OCI-LY3 (cell line): ENCODE data around the gene G6PC3.

Experiments
- H2AFZ ChIP-seq: fragments of 200-600, 300-600 bp; shearing (Covaris generic); 2 replicates; pipeline ENCODE4 v1.6.0; 2014; ENCODE audit warnings: antibody characterized with exemption, low read depth, low read length
- H3K27ac ChIP-seq: fragments of 200-600, 300-600 bp; sonication (generic); 2 replicates; pipeline ENCODE4 v1.5.1; 2014; ENCODE audit warnings: mild to moderate bottlenecking, low read length, moderate library complexity, mixed read lengths
- H3K27me3 ChIP-seq: fragments of 200-600, 300-600 bp; sonication (generic); 2 replicates; pipeline ENCODE4 v1.6.1; 2014; ENCODE audit warnings: low read depth, low read length, mixed read lengths
- H3K36me3 ChIP-seq: fragments of 200-600, 300-600 bp; sonication (generic); replicated peaks from 2 replicates; pipeline ENCODE3; 2014; ENCODE audit warnings: low read depth, low read length, mixed read lengths
- H3K4me1 ChIP-seq: fragments of 300-600, 200-600 bp; sonication (generic); 2 replicates; pipeline ENCODE4 v1.6.1; 2014; ENCODE audit warnings: low read length, mixed read lengths
- H3K4me2 ChIP-seq: fragments of 200-600, 300-600 bp; sonication (generic); 2 replicates; pipeline ENCODE4 v1.6.1; 2014; ENCODE audit warnings: low read length, mixed read lengths
- H3K4me3 ChIP-seq: fragments of 300-600, 200-600 bp; sonication (generic); 2 replicates; pipeline ENCODE4 v1.5.1; 2014; ENCODE audit warnings: antibody characterized with exemption, mild to moderate bottlenecking, low read length, moderate library complexity
- H3K79me2 ChIP-seq: fragments of 300-600, 200-600 bp; shearing (Covaris generic); 2 replicates; pipeline ENCODE4 v1.6.1; 2014; ENCODE audit warnings: mild to moderate bottlenecking, low read length, mixed read lengths
- H3K9ac ChIP-seq: fragments of 300-600, 200-600 bp; shearing (Covaris generic); 2 replicates; pipeline ENCODE4 v1.6.0; 2014; ENCODE audit warnings: mild to moderate bottlenecking, low read length, moderate library complexity
- H3K9me3 ChIP-seq: fragments of 200-600, 300-600 bp; shearing (Covaris generic); 2 replicates; pipeline ENCODE4 v1.6.1; 2014; ENCODE audit warnings: low read length, mixed read lengths; ENCODE audit not compliant: insufficient read depth
- H4K20me1 ChIP-seq: fragments of 200-600, 300-600 bp; sonication (generic); 2 replicates; pipeline ENCODE4 v1.6.1; 2016; ENCODE audit warnings: low read length, mixed read lengths; ENCODE audit not compliant: insufficient read depth
- CTCF ChIP-seq: fragments of 200-600, 300-600 bp; sonication (generic); IDR thresholded peaks from 2 replicates; pipeline ENCODE4 v1.5.1; 2014; ENCODE audit warnings: antibody characterized with exemption, low read length, low read depth
- EZH2phosphoT487 ChIP-seq: fragments of 200-600 bp; shearing (Covaris generic); IDR thresholded peaks from 2 replicates; pipeline ENCODE4 v1.6.1; 2018; ENCODE audit warnings: antibody characterized with exemption, mixed run types, low read depth

Gene G6PC3

GRCh38 chr17:44061446-44061845, 9.1 kb upstream of the G6PC3 start:
- H3K9ac ChIP-seq = no peak overlapping the region
- H3K27ac ChIP-seq = no peak overlapping the region
- TF ChIP-seq CTCF (no peak), EZH2phosphoT487 (no peak)
- H3K27me3 ChIP-seq = no peaks in the 10 kb centered on the region
- peaks cover 9% of the 10 kb centered on the region for H3K4me1 ChIP-seq
- no peak overlapping the region for H3K4me3 ChIP-seq
- H3K79me2 ChIP-seq = peaks cover 92% of the 10 kb centered on the region
- H3K9me3 ChIP-seq = no peaks in the 10 kb centered on the region
- H3K4me2 ChIP-seq = no peak overlapping the region
- 0 out of 2 replicates have a peak, but pooled peaks cover 3% of the 10 kb centered on the region for H4K20me1 ChIP-seq
- peaks cover 43% of the 10 kb centered on the region for H3K36me3 ChIP-seq
- H2AFZ ChIP-seq = no peak overlapping the region

GRCh38 chr17:44062871-44063270, 7.7 kb upstream of the G6PC3 start:
- peaks cover 43% of the 10 kb centered on the region for H3K36me3 ChIP-seq
- H3K79me2 ChIP-seq = peaks cover 85% of the 10 kb centered on the region
- no peak overlapping the region for H3K9ac ChIP-seq
- H3K9me3 ChIP-seq = no peaks in the 10 kb centered on the region
- H2AFZ ChIP-seq = no peak overlapping the region
- peaks cover 15% of the 10 kb centered on the region for H3K4me1 ChIP-seq
- TF ChIP-seq EZH2phosphoT487 (no peak), CTCF (no peak)
- H3K4me3 ChIP-seq = no peak overlapping the region
- H3K27me3 ChIP-seq = no peaks in the 10 kb centered on the region
- H3K27ac ChIP-seq = no peak overlapping the region
- H3K4me2 ChIP-seq = no peak overlapping the region
- H4K20me1 ChIP-seq = 0 out of 2 replicates have a peak, but pooled peaks cover 3% of the 10 kb centered on the region

GRCh38 chr17:44063704-44064639, 6.6 kb upstream of the G6PC3 start:
- TF ChIP-seq CTCF (no peak), EZH2phosphoT487 (no peak)
- peaks cover 76% of the 10 kb centered on the region for H3K79me2 ChIP-seq
- no peak overlapping the region for H2AFZ ChIP-seq
- no peak overlapping the region for H3K4me2 ChIP-seq
- 0 out of 2 replicates have a peak, but pooled peaks cover 3% of the 10 kb centered on the region for H4K20me1 ChIP-seq
- H3K4me3 ChIP-seq = no peak overlapping the region
- H3K27me3 ChIP-seq = no peaks in the 10 kb centered on the region
- peaks cover 37% of the 10 kb centered on the region for H3K36me3 ChIP-seq
- peaks cover 15% of the 10 kb centered on the region for H3K4me1 ChIP-seq
- no peak overlapping the region for H3K9ac ChIP-seq
- no peak overlapping the region for H3K27ac ChIP-seq
- no peaks in the 10 kb centered on the region for H3K9me3 ChIP-seq

- Histone ChIP-seq H3K27ac (peak overlapping the region; percentile 89), H3K9me3 (no peaks in the 10 kb centered on the region), H3K4me1 (peaks cover 21% of the 10 kb centered on the region), H3K36me3 (peaks cover 25% of the 10 kb centered on the region), H3K79me2 (peaks cover 60% of the 10 kb centered on the region), H4K20me1 (0 out of 2 replicates have a peak, but pooled peaks cover 3% of the 10 kb centered on the region), H3K4me3 (peak overlapping the region; percentile 95), H3K27me3 (no peaks in the 10 kb centered on the region), H3K4me2 (peak overlapping the region; percentile 72), H3K9ac (peak overlapping the region; percentile 94), H2AFZ (no peak overlapping the region)
- no peak for TF ChIP-seq EZH2phosphoT487
- TF ChIP-seq CTCF = no peak
Measured at GRCh38 chr17:44065668-44066203, 4.8 kb upstream of the G6PC3 start.
